Stimulated activated CD8-positive, alpha-beta memory T cell treated with anti-CD3 and anti-CD28 coated beads, Interleukin-15, amount 100 ng/mL, for 4 hours (primary cell): ENCODE data around the gene CCDC102A.
A peak's percentile ranks its signal among the peaks of the same experiment; 100 is the strongest.

Experiments used
- DNase-seq, 2 donors: peaks; one replicate each; pipeline ENCODE4 v3.0.0-alpha.2; 2020; ENCODE audit warnings: low read depth in 2 of 2

The CCDC102A gene

GRCh38 chr16:57519796-57520360, 16.5 kb downstream of the CCDC102A start:
- peak; percentile 57 to 65 for DNase-seq

GRCh38 chr16:57518922-57519321, 17.4 kb downstream of the CCDC102A start:
- no peak for DNase-seq

GRCh38 chr16:57518520-57518919, 17.9 kb downstream of the CCDC102A start:
- no peak for DNase-seq

GRCh38 chr16:57517397-57518367, 18.7 kb downstream of the CCDC102A start:
- DNase-seq = no peak

- no peak for DNase-seq
Measured at GRCh38 chr16:57516773-57517172, 19.6 kb downstream of the CCDC102A start.

- no peak for DNase-seq
Measured at GRCh38 chr16:57516176-57516725, 20.1 kb downstream of the CCDC102A start.

GRCh38 chr16:57514791-57515600, 21.4 kb downstream of the CCDC102A start:
- DNase-seq = no peak

GRCh38 chr16:57514371-57514770, 22.0 kb downstream of the CCDC102A start:
- DNase-seq = no peak

GRCh38 chr16:57513371-57514102, 22.8 kb downstream of the CCDC102A start:
- no peak for DNase-seq

- DNase-seq = no peak
Measured at GRCh38 chr16:57512296-57513001, 23.9 kb downstream of the CCDC102A start.

- no peak for DNase-seq
Measured at GRCh38 chr16:57510016-57510871, 26.1 kb downstream of the CCDC102A start.

- DNase-seq = no peak
Measured at GRCh38 chr16:57509231-57509923, 27.0 kb downstream of the CCDC102A start.

- DNase-seq = no peak
Measured at GRCh38 chr16:57508035-57508425, 28.3 kb downstream of the CCDC102A start.

- no peak for DNase-seq
Measured at GRCh38 chr16:57507136-57508034, 29.0 kb downstream of the CCDC102A start.

- no peak for DNase-seq
Measured at GRCh38 chr16:57505169-57505568, 31.2 kb downstream of the CCDC102A start.

- DNase-seq = no peak
Measured at GRCh38 chr16:57504491-57504890, 31.9 kb downstream of the CCDC102A start.

GRCh38 chr16:57504001-57504400, 32.4 kb downstream of the CCDC102A start:
- no peak for DNase-seq

- no peak for DNase-seq
Measured at GRCh38 chr16:57503366-57503765, 33.0 kb downstream of the CCDC102A start.
